HCT116 (cell line): ENCODE data around the gene PRKCA. TPM values are rescaled to one million over a fixed set of nuclear protein-coding genes. Genes with fewer than 3 reads are reported as not detected.

Experiments used
- ATAC-seq: fragments of 200-7000 bp; cut with Tn5 transposase; 2 replicates; pipeline ENCODE4 v1.9.1; 2020; ENCODE audit warnings: mild to moderate bottlenecking, moderate library complexity
- BruUV-seq: library from RNA; stranded (reverse); fragments of 400-500 nt; replicated peaks from 2 replicates; lab custom pipeline; 2021; lab: Mats Ljungman, UMichigan
- CTCF ChIA-PET: fragments of 300-600 bp; sonication (Branson Sonifier 250); formaldehyde crosslinking; loops from one replicate; lab custom pipeline; 2021; ENCODE audit warnings: antibody characterized with exemption; lab: Charles Lee
- POLR2A ChIA-PET: fragments of 300-600, 350-600 bp; sonication (Branson Sonifier 250); formaldehyde crosslinking; loops from one replicate; lab custom pipeline; 2021; ENCODE audit warnings: antibody characterized with exemption; lab: Charles Lee
- RAD21 ChIA-PET, 2 experiments: fragments of 300-600 bp; sonication (Branson Sonifier 250); formaldehyde crosslinking; loops; one replicate each; lab custom pipeline; 2023; ENCODE audit warnings: low total read pairs in 2 of 2; ENCODE audit not compliant: uncharacterized antibody in 2 of 2, unreplicated experiment in 2 of 2, low non-redundant PET in 1 of 2; lab: Charles Lee
- DNase-seq: peaks from one replicate; pipeline ENCODE4 v3.0.0-alpha.2; 2010; ENCODE audit warnings: low read depth, low spot score
- H2AFZ ChIP-seq: fragments of 200-600 bp; shearing (Covaris generic), sonication (generic); 2 replicates; pipeline ENCODE4 v1.6.1; 2017; ENCODE audit warnings: low read depth, mixed run types, mixed read lengths, antibody characterized with exemption, low read length; ENCODE audit not compliant: poor library complexity, severe bottlenecking
- H3K27ac ChIP-seq: 2 replicates; pipeline ENCODE4 v1.5.1; 2012; ENCODE audit warnings: low read depth, low read length
- H3K27me3 ChIP-seq: fragments of 200-600 bp; sonication (generic); 2 replicates; pipeline ENCODE4 v1.6.1; 2016; ENCODE audit warnings: mixed run types, low read length, mixed read lengths; ENCODE audit not compliant: insufficient read depth
- H3K36me3 ChIP-seq, 2 experiments: fragments of 200-500 bp in 1 of 2; fragments of 200-600 bp in 1 of 2; sonication (Bioruptor generic) in 1 of 2; sonication (generic) in 1 of 2; 2 replicates each; pipeline versions ENCODE4 v1.5.1 to v1.6.1; 2014 to 2016; ENCODE audit warnings: low read length in 2 of 2, inconsistent platforms in 1 of 2, mixed read lengths in 1 of 2, mixed run types in 1 of 2; ENCODE audit not compliant: insufficient read depth in 2 of 2, control insufficient read depth in 1 of 2
- H3K4me1 ChIP-seq, 2 experiments: fragments of 200-600 bp in 1 of 2; sonication (generic) in 1 of 2; 2 replicates each; pipeline versions ENCODE4 v1.5.1 to v1.6.1; 2012 to 2017; ENCODE audit warnings: low read length in 2 of 2, inconsistent platforms in 1 of 2, mild to moderate bottlenecking in 1 of 2, mixed read lengths in 1 of 2, mixed run types in 1 of 2, moderate library complexity in 1 of 2; ENCODE audit not compliant: insufficient read depth in 2 of 2, control insufficient read depth in 1 of 2
- H3K4me2 ChIP-seq: fragments of 200-600 bp; sonication (generic); 2 replicates; pipeline ENCODE4 v1.6.1; 2017; ENCODE audit warnings: mixed run types, low read length, mixed read lengths
- H3K4me3 ChIP-seq, 2 experiments: fragments of 200-600 bp in 1 of 2; sonication (generic) in 1 of 2; replicated peaks in 1 of 2; 2 replicates each; pipeline ENCODE4 v1.5.1; 2011 to 2016; ENCODE audit warnings: low read length in 2 of 2, control low read depth in 1 of 2, low read depth in 1 of 2, mild to moderate bottlenecking in 1 of 2, mixed read lengths in 1 of 2, mixed run types in 1 of 2
- H3K79me2 ChIP-seq: fragments of 200-600 bp; sonication (generic); 2 replicates; pipeline ENCODE4 v1.6.1; 2017; ENCODE audit warnings: mild to moderate bottlenecking, mixed run types, low read length, moderate library complexity, mixed read lengths; ENCODE audit not compliant: insufficient read depth
- H3K9ac ChIP-seq: fragments of 200-600 bp; sonication (generic); 2 replicates; pipeline ENCODE4 v1.6.1; 2016; ENCODE audit warnings: low read length, mixed read lengths
- H3K9me2 ChIP-seq: fragments of 200-600 bp; sonication (generic), shearing (Covaris generic); 2 replicates; pipeline ENCODE4 v1.6.1; 2017; ENCODE audit warnings: mixed run types, mild to moderate bottlenecking, moderate library complexity; ENCODE audit not compliant: insufficient read depth
- H3K9me3 ChIP-seq, 2 experiments: fragments of 200-500 bp in 1 of 2; fragments of 200-600 bp in 1 of 2; sonication (Bioruptor generic) in 1 of 2; sonication (generic) in 1 of 2; 2 replicates each; pipeline ENCODE4 v1.6.1; 2014 to 2017; ENCODE audit warnings: low read length in 2 of 2, mixed read lengths in 2 of 2, inconsistent platforms in 1 of 2, low read depth in 1 of 2, mild to moderate bottlenecking in 1 of 2, mixed run types in 1 of 2, moderate library complexity in 1 of 2; ENCODE audit not compliant: control insufficient read depth in 1 of 2, insufficient read depth in 1 of 2
- H4K20me1 ChIP-seq: fragments of 200-600 bp; sonication (generic), shearing (Covaris generic); 2 replicates; pipeline ENCODE4 v1.6.1; 2017; ENCODE audit warnings: mixed run types, mild to moderate bottlenecking, moderate library complexity; ENCODE audit not compliant: insufficient read depth
- EGR1 ChIP-seq: IDR thresholded peaks from 2 replicates; pipeline ENCODE4 v1.6.1; 2012; ENCODE audit warnings: low read depth
- EZH2 ChIP-seq: fragments of 200-600 bp; sonication (generic); IDR thresholded peaks from 2 replicates; pipeline ENCODE4 v1.6.1; 2017; ENCODE audit warnings: antibody characterized with exemption, mixed run types
- FOSL1 ChIP-seq: IDR thresholded peaks from 2 replicates; pipeline ENCODE4 v1.6.1; 2012; ENCODE audit warnings: low read depth
- POLR2A ChIP-seq: IDR thresholded peaks from 2 replicates; pipeline ENCODE4 v1.7.0; 2011; ENCODE audit warnings: borderline replicate concordance; ENCODE audit not compliant: insufficient read depth, insufficient read length; ENCODE audit errors: extremely low read depth
- SIN3A ChIP-seq: IDR thresholded peaks from 2 replicates; pipeline ENCODE4 v1.6.1; 2012; ENCODE audit warnings: low read depth
- YY1 ChIP-seq: IDR thresholded peaks from 2 replicates; pipeline ENCODE4 v1.6.1; 2011; ENCODE audit warnings: low read length, low read depth, moderate library complexity, mild to moderate bottlenecking; ENCODE audit not compliant: insufficient replicate concordance; ENCODE audit errors: extremely low read depth
- ZFX ChIP-seq: fragments of 450-650 bp; IDR thresholded peaks from 2 replicates; pipeline ENCODE4 v1.6.1; 2017
- intact Hi-C: fragments of 100-400 bp; cut with micrococcal nuclease; formaldehyde crosslinking; loops from 2 replicates; pipeline ENCODE4 v1.10.0; 2022
- total RNA-seq: library from RNA; stranded (reverse); gene quantifications from one replicate; pipeline ENCODE4 v1.2.1, GENCODE V29; 2021; ENCODE audit not compliant: unreplicated experiment
- TF ChIP-seq, protein P1 (sequence below): IDR thresholded peaks from 2 replicates; pipeline ENCODE4 v1.6.1; 2011; ENCODE audit warnings: mild to moderate bottlenecking, low read length, moderate library complexity; ENCODE audit not compliant: insufficient replicate concordance; ENCODE audit errors: extremely low read depth

PRKCA gene
- total RNA-seq, 1 experiment from 2014 or later, result 18.8 TPM

- TF ChIP-seq, protein P1, sequence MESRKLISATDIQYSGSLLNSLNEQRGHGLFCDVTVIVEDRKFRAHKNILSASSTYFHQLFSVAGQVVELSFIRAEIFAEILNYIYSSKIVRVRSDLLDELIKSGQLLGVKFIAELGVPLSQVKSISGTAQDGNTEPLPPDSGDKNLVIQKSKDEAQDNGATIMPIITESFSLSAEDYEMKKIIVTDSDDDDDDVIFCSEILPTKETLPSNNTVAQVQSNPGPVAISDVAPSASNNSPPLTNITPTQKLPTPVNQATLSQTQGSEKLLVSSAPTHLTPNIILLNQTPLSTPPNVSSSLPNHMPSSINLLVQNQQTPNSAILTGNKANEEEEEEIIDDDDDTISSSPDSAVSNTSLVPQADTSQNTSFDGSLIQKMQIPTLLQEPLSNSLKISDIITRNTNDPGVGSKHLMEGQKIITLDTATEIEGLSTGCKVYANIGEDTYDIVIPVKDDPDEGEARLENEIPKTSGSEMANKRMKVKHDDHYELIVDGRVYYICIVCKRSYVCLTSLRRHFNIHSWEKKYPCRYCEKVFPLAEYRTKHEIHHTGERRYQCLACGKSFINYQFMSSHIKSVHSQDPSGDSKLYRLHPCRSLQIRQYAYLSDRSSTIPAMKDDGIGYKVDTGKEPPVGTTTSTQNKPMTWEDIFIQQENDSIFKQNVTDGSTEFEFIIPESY, result no peak
- TF ChIP-seq EGR1 (no peak), YY1 (no peak)
These were observed 441.1 kb downstream of the PRKCA start (continued) for GRCh38 chr17:66743511-66743910.

DNA sequence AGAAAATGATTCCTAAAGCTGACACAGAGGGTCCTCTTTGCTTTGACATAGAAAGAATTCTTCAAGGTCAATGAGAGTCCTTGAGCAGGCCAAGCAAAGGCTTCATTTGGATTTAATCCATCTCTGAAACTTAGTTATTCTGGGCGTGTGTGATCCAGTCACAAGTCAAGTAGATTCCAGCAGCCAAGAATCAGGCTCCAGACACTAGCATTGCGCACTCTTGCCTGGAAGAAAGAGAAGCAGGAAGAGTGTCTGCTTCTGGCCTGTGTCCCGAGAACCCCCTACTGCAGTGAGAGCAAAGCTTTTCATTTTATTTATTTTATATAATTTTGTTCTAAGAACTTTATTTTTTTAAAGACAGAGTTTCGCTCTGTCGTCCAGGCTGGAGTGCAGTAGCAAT is 444.3 kb downstream of the PRKCA start:
- no peak for ATAC-seq
- Histone ChIP-seq H3K9me2 (no peaks in the 10 kb centered on the region), H3K4me1 (no peaks in the 10 kb centered on the region), H3K79me2 (no peaks in the 10 kb centered on the region), H2AFZ (no peak overlapping the region), H4K20me1 (no peaks in the 10 kb centered on the region), H3K4me3 (no peak overlapping the region), H3K27ac (no peak overlapping the region), H3K9ac (no peak overlapping the region), H3K36me3 (no peaks in the 10 kb centered on the region), H3K9me3 (no peaks in the 10 kb centered on the region), H3K27me3 (no peaks in the 10 kb centered on the region), H3K4me2 (no peak overlapping the region)
- no peak for DNase-seq
- ChIA-PET CTCF (no interaction called here), RAD21 (no interaction called here), POLR2A (no interaction called here)
- intact Hi-C loops, result no loop called here
- BruUV-seq, result no TSS peak
- TF ChIP-seq FOSL1, result no peak
- TF ChIP-seq ZFX, result no peak
- no peak for TF ChIP-seq YY1
- no peak for TF ChIP-seq SIN3A
- TF ChIP-seq POLR2A, result no peak
- no peak for TF ChIP-seq EZH2
